Ectodermal cell (in vitro differentiated cells): ENCODE measurements around the gene LTBP3. TPM values are rescaled to one million over a fixed set of nuclear protein-coding genes. Genes with fewer than 3 reads are reported as not detected.

ENCODE experiments used
- H3K27ac ChIP-seq: 2 replicates; pipeline ENCODE4 v1.7.0; 2013; ENCODE audit warnings: mild to moderate bottlenecking, low read depth, low read length; ENCODE audit not compliant: insufficient read depth, poor library complexity, severe bottlenecking
- H3K27me3 ChIP-seq: 2 replicates; pipeline ENCODE4 v1.7.0; 2013; ENCODE audit warnings: mild to moderate bottlenecking, low read length; ENCODE audit not compliant: insufficient read depth, control insufficient read depth, poor library complexity, severe bottlenecking
- H3K36me3 ChIP-seq: one replicate; pipeline ENCODE4 v1.7.0; 2013; ENCODE audit warnings: low read length; ENCODE audit not compliant: control insufficient read depth, insufficient read depth
- H3K4me1 ChIP-seq: one replicate; pipeline ENCODE4 v1.7.0; 2013; ENCODE audit warnings: low read length; ENCODE audit not compliant: control insufficient read depth, insufficient read depth
- H3K4me3 ChIP-seq: 2 replicates; pipeline ENCODE4 v1.7.0; 2013; ENCODE audit warnings: low read depth, low read length, control low read depth; ENCODE audit not compliant: insufficient read depth
- H3K9me3 ChIP-seq: 2 replicates; pipeline ENCODE4 v1.7.0; 2013; ENCODE audit warnings: mild to moderate bottlenecking, low read length, moderate library complexity; ENCODE audit not compliant: control insufficient read depth
- WGBS, 2 experiments: methylation state at CpG; one replicate each; pipeline ENCODE4 v1.1.7; 2013; ENCODE audit warnings: missing lambda C conversion rate in 2 of 2; 5-methylcytosine and 5-hydroxymethylcytosine counted together
- polyA plus RNA-seq, 4 experiments: library from polyadenylated mRNA; stranded (reverse); fragments of 50-300 nt; gene quantifications; one replicate each; pipeline ENCODE4 v1.2.3, GENCODE V29; 2013

The LTBP3 gene
- 9.3 TPM for polyA plus RNA-seq (2013, experiment 1 of 4)
- polyA plus RNA-seq (2013, experiment 2 of 4), result 11.2 TPM
- polyA plus RNA-seq (2013, experiment 3 of 4), result 15.5 TPM
- 13.8 TPM for polyA plus RNA-seq (2013, experiment 4 of 4)

- Histone ChIP-seq H3K4me3 (peak within 1 kb of the TSS; percentile 46), H3K27me3 (peaks cover 39% of the 10 kb centered on the region), H3K4me1 (peaks cover 55% of the 10 kb centered on the region), H3K9me3 (no peaks in the 10 kb centered on the region), H3K36me3 (no peaks in the 10 kb centered on the region), H3K27ac (no peak within 1 kb of the TSS)
- WGBS, 2 experiments, result 1% methylated on average over 78 to 79 of the region's 79 CpGs
Observed at GRCh38 chr11:65558002-65558929, at the start of gene LTBP3. LTBP3 (minus strand) TSS chr11:65558359; CDS start chr11:65557959, 400 bp downstream.

DNA sequence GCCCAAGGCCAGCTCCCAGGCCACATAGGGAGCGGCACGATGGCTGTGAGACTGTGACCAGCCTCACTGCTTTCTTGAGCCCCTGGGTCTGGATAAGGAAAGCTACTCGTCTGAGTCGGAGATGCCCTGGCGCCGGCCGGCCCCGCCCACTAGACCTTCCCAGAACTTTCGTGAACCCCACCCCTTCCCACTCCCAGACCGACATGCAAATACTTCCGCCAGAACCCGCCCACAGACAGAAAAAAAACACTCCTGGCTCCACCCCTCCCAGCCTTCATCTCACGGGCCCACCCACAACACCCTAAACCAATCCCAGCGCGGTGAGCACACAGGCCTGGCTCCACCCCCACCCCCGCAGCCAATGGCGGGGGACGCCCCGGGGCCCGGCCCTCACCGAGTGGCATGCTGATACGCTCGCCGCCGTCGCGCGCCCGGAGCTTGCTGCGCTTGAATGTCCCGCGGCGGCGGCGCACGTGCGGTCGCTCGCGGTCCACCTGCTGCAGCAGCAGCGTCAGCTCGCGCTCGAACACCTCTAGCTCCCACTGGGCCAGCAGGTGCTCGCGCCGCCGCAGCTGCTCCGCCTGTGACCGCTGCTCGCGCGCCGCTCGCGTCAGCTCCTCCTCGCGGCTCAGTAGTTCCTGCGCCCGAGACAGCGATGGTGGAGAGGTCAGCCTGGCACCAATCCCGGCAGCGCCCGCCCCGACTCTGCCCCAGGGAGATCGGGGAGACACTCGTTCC, 48.9 kb upstream of the LTBP3 start:
- 4 to 5% methylated on average over 67 of the region's 67 CpGs for WGBS, 2 experiments
- H3K9me3 ChIP-seq, result no peaks in the 10 kb centered on the region
- peaks cover 15% of the 10 kb centered on the region for H3K36me3 ChIP-seq
- no peak overlapping the region for H3K27ac ChIP-seq
- peak overlapping the region; percentile 25 for H3K4me3 ChIP-seq
- no peaks in the 10 kb centered on the region for H3K27me3 ChIP-seq
- peaks cover 13% of the 10 kb centered on the region for H3K4me1 ChIP-seq

DNA sequence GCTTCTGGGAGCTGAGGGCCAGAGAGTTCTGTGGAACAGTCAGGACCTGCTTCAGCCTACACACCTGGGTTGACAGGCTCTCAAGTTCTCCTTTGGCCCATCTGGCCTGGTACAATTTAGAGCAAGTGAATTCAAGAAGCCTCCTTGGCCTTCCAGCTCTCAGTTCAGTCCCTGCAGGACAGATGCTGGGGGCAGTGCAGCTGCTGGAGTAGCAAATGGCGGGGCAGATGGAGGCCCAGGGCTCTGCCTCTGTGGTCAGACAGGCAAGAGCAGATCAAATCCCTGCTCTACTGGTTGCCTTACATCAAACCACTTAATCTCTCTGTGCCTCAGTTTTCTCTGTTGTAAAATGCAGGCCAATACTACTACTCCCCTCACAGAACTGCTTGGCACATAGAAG, 46.1 kb upstream of the LTBP3 start:
- H3K27ac ChIP-seq, result no peak overlapping the region
- H3K27me3 ChIP-seq, result no peaks in the 10 kb centered on the region
- H3K4me3 ChIP-seq, result no peak overlapping the region
- peaks cover 7% of the 10 kb centered on the region for H3K4me1 ChIP-seq
- WGBS, 2 experiments, result 91 to 92% methylated on average over 1 of the region's 1 CpG
- peaks cover 15% of the 10 kb centered on the region for H3K36me3 ChIP-seq
- no peaks in the 10 kb centered on the region for H3K9me3 ChIP-seq

- Histone ChIP-seq H3K36me3 (peaks cover 18% of the 10 kb centered on the region), H3K27me3 (no peaks in the 10 kb centered on the region), H3K4me1 (no peaks in the 10 kb centered on the region), H3K9me3 (no peaks in the 10 kb centered on the region), H3K4me3 (no peak overlapping the region), H3K27ac (no peak overlapping the region)
- 94 to 96% methylated on average over 6 of the region's 6 CpGs for WGBS, 2 experiments
Observed at GRCh38 chr11:65599955-65600246, 41.7 kb upstream of the LTBP3 start.

GRCh38 chr11:65599216-65599954, 41.2 kb upstream of the LTBP3 start:
- H3K4me1 ChIP-seq, result no peaks in the 10 kb centered on the region
- H3K4me3 ChIP-seq, result no peak overlapping the region
- 95 to 96% methylated on average over 49 of the region's 49 CpGs for WGBS, 2 experiments
- no peak overlapping the region for H3K27ac ChIP-seq
- H3K27me3 ChIP-seq, result no peaks in the 10 kb centered on the region
- H3K36me3 ChIP-seq, result peaks cover 14% of the 10 kb centered on the region
- H3K9me3 ChIP-seq, result no peaks in the 10 kb centered on the region

GRCh38 chr11:65598258-65598699, 40.1 kb upstream of the LTBP3 start:
- H3K36me3 ChIP-seq, result peaks cover 11% of the 10 kb centered on the region
- peaks cover 10% of the 10 kb centered on the region for H3K27me3 ChIP-seq
- H3K4me1 ChIP-seq, result no peaks in the 10 kb centered on the region
- no peak overlapping the region for H3K27ac ChIP-seq
- H3K4me3 ChIP-seq, result no peak overlapping the region
- WGBS, 2 experiments, result 96 to 97% methylated on average over 16 of the region's 16 CpGs
- no peaks in the 10 kb centered on the region for H3K9me3 ChIP-seq

DNA sequence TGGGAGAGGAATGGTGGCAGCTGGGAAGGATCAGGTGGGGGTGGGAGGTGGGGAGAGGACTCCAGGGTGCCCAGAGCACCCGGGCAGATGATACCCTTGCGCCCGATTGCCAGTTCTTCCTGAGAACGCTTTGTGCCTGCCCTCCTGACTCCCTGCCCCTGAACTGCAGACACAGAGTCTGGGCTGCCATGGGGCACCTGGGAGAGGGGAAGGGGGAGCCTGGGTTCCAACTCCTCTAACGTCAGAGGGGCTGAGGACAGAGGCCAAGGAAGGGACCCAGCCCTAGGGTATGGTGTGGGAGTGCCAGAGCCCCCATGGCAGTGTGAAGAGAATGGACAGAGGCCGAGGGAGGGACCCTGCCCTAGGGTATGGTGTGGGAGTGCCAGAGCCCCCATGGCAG, 38.4 kb upstream of the LTBP3 start:
- no peak overlapping the region for H3K4me3 ChIP-seq
- WGBS, 2 experiments, result 84 to 87% methylated on average over 6 of the region's 6 CpGs
- no peaks in the 10 kb centered on the region for H3K4me1 ChIP-seq
- H3K36me3 ChIP-seq, result peaks cover 11% of the 10 kb centered on the region
- H3K9me3 ChIP-seq, result no peaks in the 10 kb centered on the region
- H3K27me3 ChIP-seq, result peaks cover 28% of the 10 kb centered on the region
- H3K27ac ChIP-seq, result no peak overlapping the region

- 77 to 85% methylated on average over 12 of the region's 12 CpGs for WGBS, 2 experiments
- Histone ChIP-seq H3K4me3 (no peak within 1 kb of the TSS), H3K36me3 (peaks cover 11% of the 10 kb centered on the region), H3K9me3 (no peaks in the 10 kb centered on the region), H3K4me1 (peaks cover 4% of the 10 kb centered on the region), H3K27me3 (peaks cover 36% of the 10 kb centered on the region), H3K27ac (no peak within 1 kb of the TSS)
Observed at GRCh38 chr11:65595543-65596281, 37.6 kb upstream of the LTBP3 start, which contains the start of gene KCNK7. KCNK7 (minus strand) TSS chr11:65595800; CDS start chr11:65595772, 28 bp downstream.

DNA sequence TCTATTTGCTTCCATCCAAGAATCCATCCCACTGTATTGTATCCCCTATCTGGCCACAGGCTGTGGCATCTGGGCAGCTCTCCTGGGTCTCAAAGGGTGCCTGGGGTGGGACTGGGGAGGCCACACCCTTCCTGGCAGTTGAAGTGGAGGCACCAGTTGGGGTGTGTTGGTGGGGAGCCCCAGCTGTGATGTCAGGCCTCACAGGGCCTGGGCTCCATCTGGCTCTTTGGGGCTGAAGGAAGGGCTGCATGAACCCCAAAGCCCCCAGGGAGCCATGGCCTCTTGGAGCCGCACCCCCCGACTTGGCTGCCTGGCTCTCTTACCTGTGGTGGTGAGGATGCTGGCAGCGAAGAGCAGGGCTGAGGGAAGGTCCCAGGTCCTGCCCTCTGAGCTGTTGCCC, 37.0 kb upstream of the LTBP3 start:
- Histone ChIP-seq H3K4me1 (peaks cover 4% of the 10 kb centered on the region), H3K9me3 (no peaks in the 10 kb centered on the region), H3K36me3 (peaks cover 11% of the 10 kb centered on the region), H3K27me3 (peaks cover 42% of the 10 kb centered on the region), H3K27ac (no peak overlapping the region), H3K4me3 (no peak overlapping the region)
- 90 to 94% methylated on average over 3 of the region's 3 CpGs for WGBS, 2 experiments
